GM18909 (cell line): ENCODE measurements around the gene DSC2.

ENCODE experiments used
- ATAC-seq: cut with Tn5 transposase; IDR thresholded peaks from one replicate; pipeline ENCODE4 v1.9.1; 2021; ENCODE audit warnings: mild to moderate bottlenecking; ENCODE audit not compliant: unreplicated experiment, poor library complexity

Gene DSC2

GRCh38 chr18:31099450-31100230 lies 2.6 kb downstream of the DSC2 start:
- ATAC-seq = no peak

- ATAC-seq = no peak
These were observed 3.3 kb downstream of the DSC2 start for GRCh38 chr18:31098878-31099277.

GRCh38 chr18:31097666-31098065 lies 4.6 kb downstream of the DSC2 start:
- ATAC-seq = no peak

GRCh38 chr18:31093880-31094279 lies 8.3 kb downstream of the DSC2 start:
- no peak for ATAC-seq

- ATAC-seq = no peak
These were observed 8.9 kb downstream of the DSC2 start for GRCh38 chr18:31093294-31093693.

GRCh38 chr18:31091350-31091749 lies 10.9 kb downstream of the DSC2 start:
- no peak for ATAC-seq

GRCh38 chr18:31088532-31088931 lies 13.7 kb downstream of the DSC2 start:
- ATAC-seq = no peak

- ATAC-seq = no peak
These were observed 22.2 kb downstream of the DSC2 start for GRCh38 chr18:31079973-31080372.

- ATAC-seq = no peak
These were observed 24.3 kb downstream of the DSC2 start for GRCh38 chr18:31077878-31078277.

- ATAC-seq = no peak
These were observed 30.0 kb downstream of the DSC2 start for GRCh38 chr18:31072175-31072574.

- ATAC-seq = no peak
These were observed 32.0 kb downstream of the DSC2 start for GRCh38 chr18:31070206-31070605.

- ATAC-seq = no peak
These were observed 36.0 kb downstream of the DSC2 start for GRCh38 chr18:31066266-31066665.

- no peak for ATAC-seq
These were observed 37.0 kb downstream of the DSC2 start for GRCh38 chr18:31065036-31065773.

GRCh38 chr18:31064130-31064529 lies 38.1 kb downstream of the DSC2 start:
- peak; percentile 56 for ATAC-seq

- ATAC-seq = peak; percentile 37
These were observed 40.3 kb downstream of the DSC2 start for GRCh38 chr18:31061945-31062344.

GRCh38 chr18:31058897-31059296 lies 43.3 kb downstream of the DSC2 start:
- no peak for ATAC-seq

- no peak for ATAC-seq
These were observed 44.3 kb downstream of the DSC2 start for GRCh38 chr18:31057917-31058316.

- ATAC-seq = no peak
These were observed 45.2 kb downstream of the DSC2 start for GRCh38 chr18:31057051-31057450.

GRCh38 chr18:31056296-31056695 lies 45.9 kb downstream of the DSC2 start:
- ATAC-seq = no peak

- ATAC-seq = no peak
These were observed 51.6 kb downstream of the DSC2 start for GRCh38 chr18:31050635-31051034.

GRCh38 chr18:31049189-31049588 lies 53.0 kb downstream of the DSC2 start:
- ATAC-seq = no peak

GRCh38 chr18:31048216-31048615 lies 54.0 kb downstream of the DSC2 start:
- no peak for ATAC-seq
